ENCODE data around the gene CARM1. TPM values are rescaled to one million over a fixed set of nuclear protein-coding genes. Genes with fewer than 3 reads are reported as not detected.
"Not testable (repeated sequence)": the region's sequence is repeated elsewhere in the genome, so short reads cannot be mapped to it uniquely, and the experiment has no call there.

Gene CARM1
- total RNA-seq, 2 donors from 2014 or later: 18.5 to 21.2 TPM

GRCh38 chr19:10852098-10852800, 19.1 kb upstream of the CARM1 start:
- ATAC-seq (ENCODE audit: insufficient number of reproducible peaks, low FRiP score, low read depth): no peak
- DNase-seq (ENCODE audit: low spot score): no peak
- TF ChIP-seq, protein P1, sequence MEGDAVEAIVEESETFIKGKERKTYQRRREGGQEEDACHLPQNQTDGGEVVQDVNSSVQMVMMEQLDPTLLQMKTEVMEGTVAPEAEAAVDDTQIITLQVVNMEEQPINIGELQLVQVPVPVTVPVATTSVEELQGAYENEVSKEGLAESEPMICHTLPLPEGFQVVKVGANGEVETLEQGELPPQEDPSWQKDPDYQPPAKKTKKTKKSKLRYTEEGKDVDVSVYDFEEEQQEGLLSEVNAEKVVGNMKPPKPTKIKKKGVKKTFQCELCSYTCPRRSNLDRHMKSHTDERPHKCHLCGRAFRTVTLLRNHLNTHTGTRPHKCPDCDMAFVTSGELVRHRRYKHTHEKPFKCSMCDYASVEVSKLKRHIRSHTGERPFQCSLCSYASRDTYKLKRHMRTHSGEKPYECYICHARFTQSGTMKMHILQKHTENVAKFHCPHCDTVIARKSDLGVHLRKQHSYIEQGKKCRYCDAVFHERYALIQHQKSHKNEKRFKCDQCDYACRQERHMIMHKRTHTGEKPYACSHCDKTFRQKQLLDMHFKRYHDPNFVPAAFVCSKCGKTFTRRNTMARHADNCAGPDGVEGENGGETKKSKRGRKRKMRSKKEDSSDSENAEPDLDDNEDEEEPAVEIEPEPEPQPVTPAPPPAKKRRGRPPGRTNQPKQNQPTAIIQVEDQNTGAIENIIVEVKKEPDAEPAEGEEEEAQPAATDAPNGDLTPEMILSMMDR (IDR thresholded peaks at IDR 0.05): no peak
- Histone ChIP-seq H3K4me3 (no peak overlapping the region), H3K4me1 (ENCODE audit: control insufficient read depth in 1 of 2, low read depth in 2 of 2) (no peaks in the 10 kb centered on the region), H3K9me3 (no peaks in the 10 kb centered on the region), H3K36me3 (no peaks in the 10 kb centered on the region), H3K27ac (no peak overlapping the region), H3K27me3 (replicated peaks; ENCODE audit: insufficient read depth) (no peaks in the 10 kb centered on the region)

DNA sequence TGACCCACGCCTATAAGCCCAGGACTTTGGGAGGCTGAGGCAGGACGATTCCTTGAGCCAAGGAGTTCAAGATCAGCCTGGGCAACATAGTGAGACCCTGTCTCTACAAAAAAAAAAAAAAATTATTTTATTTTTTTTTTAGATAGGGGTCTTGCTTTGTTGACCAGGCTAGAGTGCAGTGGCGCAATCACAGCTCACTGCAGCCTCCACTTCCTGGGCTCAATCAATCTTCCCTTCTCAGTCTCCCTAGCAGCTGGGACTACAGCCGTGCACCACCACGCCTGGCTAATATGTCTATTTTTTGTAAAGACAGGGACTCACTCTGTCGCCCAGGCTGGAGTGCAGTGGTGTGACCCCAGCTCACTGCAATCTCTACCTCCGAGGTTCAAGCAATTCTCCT, 18.4 kb upstream of the CARM1 start:
- ATAC-seq (ENCODE audit: insufficient number of reproducible peaks, low FRiP score, low read depth) (no peak), DNase-seq (ENCODE audit: low spot score) (no peak)
- Histone ChIP-seq H3K4me3 (no peak overlapping the region), H3K4me1 (ENCODE audit: control insufficient read depth in 1 of 2, low read depth in 2 of 2) (no peaks in the 10 kb centered on the region), H3K36me3 (no peaks in the 10 kb centered on the region), H3K27me3 (replicated peaks; ENCODE audit: insufficient read depth) (no peaks in the 10 kb centered on the region), H3K27ac (no peak overlapping the region), H3K9me3 (no peaks in the 10 kb centered on the region)
- TF ChIP-seq, protein P1 (IDR thresholded peaks at IDR 0.05): no peak

- Histone ChIP-seq H3K27me3 (replicated peaks; ENCODE audit: insufficient read depth) (no peaks in the 10 kb centered on the region), H3K36me3 (no peaks in the 10 kb centered on the region), H3K4me3 (no peak overlapping the region), H3K27ac (no peak overlapping the region), H3K9me3 (no peaks in the 10 kb centered on the region), H3K4me1 (ENCODE audit: control insufficient read depth in 1 of 2, low read depth in 2 of 2) (no peaks in the 10 kb centered on the region)
- DNase-seq (ENCODE audit: low spot score) (no peak), ATAC-seq (ENCODE audit: insufficient number of reproducible peaks, low FRiP score, low read depth) (no peak)
- TF ChIP-seq, protein P1 (IDR thresholded peaks at IDR 0.05): no peak
Measured at GRCh38 chr19:10854350-10855089, 16.8 kb upstream of the CARM1 start.

DNA sequence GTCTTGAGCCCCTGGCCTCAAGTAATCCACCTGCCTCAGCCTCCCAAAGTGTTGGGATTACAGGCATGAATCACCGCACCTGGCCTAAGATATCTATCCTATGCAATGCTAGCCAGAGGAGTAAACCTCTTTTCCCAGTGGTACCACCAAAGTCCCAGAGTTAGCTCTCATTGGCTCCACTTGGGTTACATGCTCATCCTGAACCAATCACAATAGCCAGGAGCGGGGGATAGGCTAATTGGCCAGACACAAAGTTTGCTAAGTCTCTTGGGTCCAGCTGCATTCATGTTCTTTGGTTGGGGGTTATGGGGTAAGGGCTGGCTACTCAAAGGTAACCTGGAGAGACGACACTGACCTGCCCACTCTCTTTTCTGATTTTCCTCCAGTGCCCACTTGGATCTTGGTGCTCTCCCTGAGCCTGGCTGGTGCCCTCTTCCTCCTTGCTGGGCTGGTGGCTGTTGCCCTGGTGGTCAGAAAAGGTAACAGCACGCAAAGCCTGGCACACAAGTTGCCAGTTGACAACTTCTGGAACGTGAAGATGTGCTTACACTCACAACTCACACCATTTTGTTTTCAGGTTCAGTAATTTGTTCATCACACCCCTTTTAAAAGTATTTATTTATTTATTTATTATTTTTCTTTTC, 15.4 kb upstream of the CARM1 start:
- TF ChIP-seq, protein P1 (IDR thresholded peaks at IDR 0.05): peak; percentile 42
- no peaks in the 10 kb centered on the region for H3K27me3 ChIP-seq (replicated peaks; ENCODE audit: insufficient read depth)
- DNase-seq (ENCODE audit: low spot score) (no peak), ATAC-seq (ENCODE audit: insufficient number of reproducible peaks, low FRiP score, low read depth) (no peak)
- H3K27ac ChIP-seq: no peak overlapping the region
- H3K4me3 ChIP-seq: no peak overlapping the region
- no peaks in the 10 kb centered on the region for H3K9me3 ChIP-seq
- no peaks in the 10 kb centered on the region for H3K36me3 ChIP-seq
- H3K4me1 ChIP-seq (ENCODE audit: control insufficient read depth in 1 of 2, low read depth in 2 of 2): no peaks in the 10 kb centered on the region

GRCh38 chr19:10856899-10857298, 14.5 kb upstream of the CARM1 start:
- H3K4me3 ChIP-seq; H3K36me3 ChIP-seq; ATAC-seq (ENCODE audit: insufficient number of reproducible peaks, low FRiP score, low read depth); H3K9me3 ChIP-seq; H3K4me1 ChIP-seq (ENCODE audit: control insufficient read depth in 1 of 2, low read depth in 2 of 2); H3K27me3 ChIP-seq (replicated peaks; ENCODE audit: insufficient read depth); DNase-seq (ENCODE audit: low spot score); H3K27ac ChIP-seq: not testable (repeated sequence)

Data from thoracic aorta (tissue), 2 donors.